K562 (cell line): ENCODE data around the gene SUV39H2. TPM values are rescaled to one million over a fixed set of nuclear protein-coding genes. Genes with fewer than 3 reads are reported as not detected.

Source experiments
- GATAD2B ChIP-seq: fragments of 450-650 bp; IDR thresholded peaks from 2 replicates; pipeline ENCODE4 v1.6.1; 2017; ENCODE audit warnings: mild to moderate bottlenecking, borderline replicate concordance
- NR3C1 ChIP-seq: sonication (generic); formaldehyde crosslinking; IDR thresholded peaks from 2 replicates; pipeline ENCODE4 v1.8.1; 2022; ENCODE audit warnings: missing genetic modification reagents
- RNF2 ChIP-seq: sonication (generic); IDR thresholded peaks from 2 replicates; pipeline ENCODE4 v1.6.1; 2016
- SLC30A9 ChIP-seq: fragments of 250-450 bp; sonication (Bioruptor Pico); IDR thresholded peaks from 2 replicates; pipeline ENCODE4 v1.8.0; 2022; ENCODE audit warnings: mild to moderate bottlenecking, moderate library complexity
- TAF9B ChIP-seq: fragments of 450-650 bp; IDR thresholded peaks from 2 replicates; pipeline ENCODE4 v1.6.1; 2018; ENCODE audit warnings: mild to moderate bottlenecking; ENCODE audit not compliant: partially characterized antibody
- ZBTB1 ChIP-seq: sonication (generic); formaldehyde crosslinking; IDR thresholded peaks from 2 replicates; pipeline ENCODE4 v1.8.1; 2023; ENCODE audit warnings: missing genetic modification reagents, low read depth, mild to moderate bottlenecking, borderline replicate concordance
- polyA plus RNA-seq, 8 experiments: library from polyadenylated mRNA; depleted of rRNA in 4 of 8; stranded (reverse) in 5 of 8; unstranded in 3 of 8; fragments of >200 nt; fragmentation: Nextera tagmentation in 2 of 8; fragmentation: Illumina TruSeq in 1 of 8; extraction: Ambion mirVana in 2 of 8; extraction: Trizol in 1 of 8; gene quantifications; 2 replicates each; pipeline versions ENCODE4 v1.2.1 to v1.2.3, GENCODE V29; 2011 to 2014; ENCODE audit warnings: inconsistent platforms in 1 of 8, missing spikeins in 1 of 8
- total RNA-seq, 7 experiments: library from RNA; depleted of rRNA in 6 of 7; stranded (reverse); fragments of >200 nt in 6 of 7; fragmentation: Illumina TruSeq in 2 of 7; extraction: Trizol in 2 of 7; gene quantifications; 2 replicates each; pipeline versions ENCODE4 v1.2.1 to v1.2.3, GENCODE V29; 2011 to 2021; ENCODE audit warnings: low replicate concordance in 1 of 7
- TF ChIP-seq, protein P1 (sequence below): sonication (generic); formaldehyde crosslinking; IDR thresholded peaks from 2 replicates; pipeline ENCODE4 v1.8.0; 2022; ENCODE audit warnings: mild to moderate bottlenecking, low read depth, missing genetic modification reagents
- TF ChIP-seq, protein P2 (sequence below), 2 experiments: IDR thresholded peaks; 2 replicates each; pipeline ENCODE4 v1.6.1; 2011; ENCODE audit warnings: borderline replicate concordance in 1 of 2, control low read depth in 1 of 2, low read depth in 1 of 2, low read length in 1 of 2, mild to moderate bottlenecking in 1 of 2, mixed read lengths in 1 of 2, moderate library complexity in 1 of 2; ENCODE audit not compliant: insufficient read depth in 1 of 2, insufficient read length in 1 of 2, poor library complexity in 1 of 2, severe bottlenecking in 1 of 2; ENCODE audit errors: extremely low read depth in 1 of 2
- TF ChIP-seq, protein P3 (sequence below): fragments of 250-450 bp; sonication (Bioruptor Pico); IDR thresholded peaks from 2 replicates; pipeline ENCODE4 v1.4.0; 2020; ENCODE audit warnings: mild to moderate bottlenecking, moderate library complexity
- TF ChIP-seq, protein P4 (sequence below), 3 experiments: IDR thresholded peaks in 2 of 3; conservative IDR thresholded peaks in 1 of 3; 2 replicates each; pipeline ENCODE4 v1.5.1; 2011 to 2012; ENCODE audit warnings: low read length in 3 of 3, mild to moderate bottlenecking in 3 of 3, control low read depth in 2 of 3, improper control_type of control experiment in 1 of 3, inconsistent platforms in 1 of 3, low read depth in 1 of 3, mixed read lengths in 1 of 3, moderate library complexity in 1 of 3; ENCODE audit not compliant: insufficient read depth in 2 of 3

The SUV39H2 gene
- total and polyA plus RNA-seq, 9 of the 15 experiments (the other 6 are each of a cell fraction or from before 2014, with no cell fraction given): 24.1 to 54.3 (median 41.3) TPM

DNA sequence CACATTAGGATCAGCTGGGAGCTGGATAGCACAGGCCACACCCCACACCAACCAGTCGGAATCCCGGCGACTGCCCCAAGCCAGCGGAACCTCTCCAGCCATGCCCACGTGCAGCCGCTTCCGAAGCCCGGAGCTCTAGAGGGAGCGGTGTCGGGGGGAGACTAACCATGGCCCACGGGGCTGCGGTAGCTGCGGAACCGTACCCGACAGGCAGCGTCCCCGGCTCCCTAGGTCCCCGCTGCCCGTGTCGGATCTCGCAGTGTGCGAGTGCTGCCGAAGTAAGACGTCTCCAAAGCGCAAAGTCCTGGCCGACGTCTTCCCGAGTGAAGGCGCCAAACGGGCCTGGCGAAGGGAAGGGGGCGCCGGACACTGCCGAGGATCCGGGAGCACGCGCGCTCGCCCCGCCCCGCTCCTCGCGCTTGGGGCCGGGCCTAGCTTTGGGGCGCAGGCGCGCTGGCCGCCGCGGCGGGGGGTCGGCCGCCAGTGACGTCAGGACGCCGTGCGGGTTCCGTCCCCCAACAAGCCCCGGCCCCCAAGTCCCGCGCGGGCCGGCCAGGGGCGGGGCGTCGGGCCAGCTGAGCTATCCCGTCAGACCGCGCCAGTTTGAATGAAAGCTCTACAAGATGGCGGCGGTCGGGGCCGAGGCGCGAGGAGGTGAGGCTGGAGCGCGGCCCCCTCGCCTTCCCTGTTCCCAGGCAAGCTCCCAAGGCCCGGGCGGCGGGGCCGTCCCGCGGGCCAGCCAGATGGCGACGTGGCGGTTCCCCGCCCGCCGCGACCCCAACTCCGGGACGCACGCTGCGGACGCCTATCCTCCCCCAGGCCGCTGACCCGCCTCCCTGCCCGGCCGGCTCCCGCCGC lies at the start of gene SUV39H2 (continued):
- TF ChIP-seq, protein P1, sequence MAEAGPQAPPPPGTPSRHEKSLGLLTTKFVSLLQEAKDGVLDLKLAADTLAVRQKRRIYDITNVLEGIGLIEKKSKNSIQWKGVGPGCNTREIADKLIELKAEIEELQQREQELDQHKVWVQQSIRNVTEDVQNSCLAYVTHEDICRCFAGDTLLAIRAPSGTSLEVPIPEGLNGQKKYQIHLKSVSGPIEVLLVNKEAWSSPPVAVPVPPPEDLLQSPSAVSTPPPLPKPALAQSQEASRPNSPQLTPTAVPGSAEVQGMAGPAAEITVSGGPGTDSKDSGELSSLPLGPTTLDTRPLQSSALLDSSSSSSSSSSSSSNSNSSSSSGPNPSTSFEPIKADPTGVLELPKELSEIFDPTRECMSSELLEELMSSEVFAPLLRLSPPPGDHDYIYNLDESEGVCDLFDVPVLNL: peak; percentile 90
- peak; percentile 11; the same call in 1 of the 2 replicates for TF ChIP-seq ZBTB1 (CRISPR knock-in tag)
- TF ChIP-seq, protein P2, sequence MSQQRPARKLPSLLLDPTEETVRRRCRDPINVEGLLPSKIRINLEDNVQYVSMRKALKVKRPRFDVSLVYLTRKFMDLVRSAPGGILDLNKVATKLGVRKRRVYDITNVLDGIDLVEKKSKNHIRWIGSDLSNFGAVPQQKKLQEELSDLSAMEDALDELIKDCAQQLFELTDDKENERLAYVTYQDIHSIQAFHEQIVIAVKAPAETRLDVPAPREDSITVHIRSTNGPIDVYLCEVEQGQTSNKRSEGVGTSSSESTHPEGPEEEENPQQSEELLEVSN (IDR thresholded peaks at IDR 0.05; ENCODE audit: borderline replicate concordance in 1 of 2, extremely low read depth in 1 of 2, insufficient read depth in 1 of 2, insufficient read length in 1 of 2, low read depth in 1 of 2, low read length in 1 of 2, poor library complexity in 1 of 2, severe bottlenecking in 1 of 2): peak; percentile 79 to 88
- peak; percentile 84; the same call in 1 of the 2 replicates for TF ChIP-seq GATAD2B
- no peak for TF ChIP-seq SLC30A9 (CRISPR knock-in tag)
- TF ChIP-seq, protein P3, sequence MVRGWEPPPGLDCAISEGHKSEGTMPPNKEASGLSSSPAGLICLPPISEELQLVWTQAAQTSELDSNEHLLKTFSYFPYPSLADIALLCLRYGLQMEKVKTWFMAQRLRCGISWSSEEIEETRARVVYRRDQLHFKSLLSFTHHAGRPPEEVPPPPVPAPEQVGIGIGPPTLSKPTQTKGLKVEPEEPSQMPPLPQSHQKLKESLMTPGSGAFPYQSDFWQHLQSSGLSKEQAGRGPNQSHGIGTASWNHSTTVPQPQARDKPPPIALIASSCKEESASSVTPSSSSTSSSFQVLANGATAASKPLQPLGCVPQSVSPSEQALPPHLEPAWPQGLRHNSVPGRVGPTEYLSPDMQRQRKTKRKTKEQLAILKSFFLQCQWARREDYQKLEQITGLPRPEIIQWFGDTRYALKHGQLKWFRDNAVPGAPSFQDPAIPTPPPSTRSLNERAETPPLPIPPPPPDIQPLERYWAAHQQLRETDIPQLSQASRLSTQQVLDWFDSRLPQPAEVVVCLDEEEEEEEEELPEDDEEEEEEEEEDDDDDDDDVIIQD (CRISPR knock-in tag): no peak
- TF ChIP-seq, protein P4, sequence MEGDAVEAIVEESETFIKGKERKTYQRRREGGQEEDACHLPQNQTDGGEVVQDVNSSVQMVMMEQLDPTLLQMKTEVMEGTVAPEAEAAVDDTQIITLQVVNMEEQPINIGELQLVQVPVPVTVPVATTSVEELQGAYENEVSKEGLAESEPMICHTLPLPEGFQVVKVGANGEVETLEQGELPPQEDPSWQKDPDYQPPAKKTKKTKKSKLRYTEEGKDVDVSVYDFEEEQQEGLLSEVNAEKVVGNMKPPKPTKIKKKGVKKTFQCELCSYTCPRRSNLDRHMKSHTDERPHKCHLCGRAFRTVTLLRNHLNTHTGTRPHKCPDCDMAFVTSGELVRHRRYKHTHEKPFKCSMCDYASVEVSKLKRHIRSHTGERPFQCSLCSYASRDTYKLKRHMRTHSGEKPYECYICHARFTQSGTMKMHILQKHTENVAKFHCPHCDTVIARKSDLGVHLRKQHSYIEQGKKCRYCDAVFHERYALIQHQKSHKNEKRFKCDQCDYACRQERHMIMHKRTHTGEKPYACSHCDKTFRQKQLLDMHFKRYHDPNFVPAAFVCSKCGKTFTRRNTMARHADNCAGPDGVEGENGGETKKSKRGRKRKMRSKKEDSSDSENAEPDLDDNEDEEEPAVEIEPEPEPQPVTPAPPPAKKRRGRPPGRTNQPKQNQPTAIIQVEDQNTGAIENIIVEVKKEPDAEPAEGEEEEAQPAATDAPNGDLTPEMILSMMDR (IDR thresholded peaks at IDR 0.05 in 2 of 3, conservative IDR thresholded peaks at IDR 0.05 in 1 of 3; ENCODE audit: insufficient read depth in 2 of 3, low read depth in 1 of 3, low read length in 3 of 3): peak in 1 of 3 experiments; percentile 5; a peak in 1 of 6 replicates
- peak; percentile 50; the same call in 1 of the 2 replicates for TF ChIP-seq NR3C1 (CRISPR knock-in tag)
- TF ChIP-seq TAF9B: peak; percentile 76
- TF ChIP-seq RNF2: peak; percentile 15; the same call in 1 of the 2 replicates
